Measurements from ENCODE around the gene TEX48.

TEX48 gene

DNA sequence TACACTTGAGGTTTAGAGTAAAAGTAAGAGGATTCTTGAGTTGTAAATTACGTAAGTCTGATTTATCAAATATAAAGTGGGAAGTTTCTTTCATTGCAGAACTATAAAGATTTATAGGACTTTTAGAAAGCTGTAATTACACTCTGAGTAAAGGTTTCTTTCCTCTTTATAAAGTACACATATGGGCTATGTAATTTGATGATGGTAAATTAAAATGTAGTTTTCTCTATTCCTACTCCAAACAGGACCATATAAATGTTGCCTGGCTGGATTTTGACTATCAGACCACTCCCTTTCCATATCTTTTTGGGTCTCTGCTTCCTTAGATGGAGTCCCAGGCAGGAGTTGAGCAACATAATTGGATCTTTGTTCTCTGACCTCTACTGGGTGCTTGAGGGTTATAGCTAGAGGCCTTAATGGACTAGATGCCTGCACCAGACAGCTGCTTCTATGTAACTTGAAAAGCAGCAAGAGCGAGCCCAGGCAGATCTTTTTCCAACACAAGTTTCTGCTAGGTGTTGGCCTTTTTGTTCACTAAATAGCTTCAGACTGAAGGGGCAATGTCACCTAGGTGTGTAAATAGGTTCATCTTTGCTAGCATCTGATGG lies 11.4 kb upstream of the TEX48 start:
- DNase-seq (ENCODE audit: low read depth in 2 of 2) = no peak

DNA sequence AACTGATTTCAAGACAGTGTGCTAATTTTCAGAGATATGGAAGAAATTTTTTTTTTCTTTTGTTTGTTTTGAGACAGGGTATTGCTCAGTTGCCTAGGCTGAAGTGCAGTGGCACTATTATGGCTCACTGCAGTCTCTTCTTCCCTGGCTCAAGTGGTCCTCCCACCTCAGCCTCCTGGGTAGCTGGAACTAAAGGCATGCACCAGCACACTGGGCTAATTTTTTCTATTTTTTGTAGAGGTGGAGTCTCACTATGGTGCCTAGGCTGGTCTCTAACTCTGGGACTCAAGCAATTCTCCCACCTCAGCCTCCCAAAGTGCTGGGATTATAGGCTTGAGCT lies 9.9 kb upstream of the TEX48 start:
- no peak for DNase-seq (ENCODE audit: low read depth in 2 of 2)

- peak; percentile 41 to 53 for DNase-seq (ENCODE audit: low read depth in 2 of 2)
These were observed 9.3 kb upstream of the TEX48 start for GRCh38 chr9:114691046-114691955.

GRCh38 chr9:114690308-114690707 lies 8.3 kb upstream of the TEX48 start:
- no peak for DNase-seq (ENCODE audit: low read depth in 2 of 2)

- DNase-seq (ENCODE audit: low read depth in 2 of 2) = no peak
These were observed 7.8 kb upstream of the TEX48 start for GRCh38 chr9:114689813-114690212.

GRCh38 chr9:114688909-114689610 lies 7.1 kb upstream of the TEX48 start:
- DNase-seq (ENCODE audit: low read depth in 2 of 2) = no peak

- no peak for DNase-seq (ENCODE audit: low read depth in 2 of 2)
These were observed 6.4 kb upstream of the TEX48 start for GRCh38 chr9:114688379-114688778.

DNA sequence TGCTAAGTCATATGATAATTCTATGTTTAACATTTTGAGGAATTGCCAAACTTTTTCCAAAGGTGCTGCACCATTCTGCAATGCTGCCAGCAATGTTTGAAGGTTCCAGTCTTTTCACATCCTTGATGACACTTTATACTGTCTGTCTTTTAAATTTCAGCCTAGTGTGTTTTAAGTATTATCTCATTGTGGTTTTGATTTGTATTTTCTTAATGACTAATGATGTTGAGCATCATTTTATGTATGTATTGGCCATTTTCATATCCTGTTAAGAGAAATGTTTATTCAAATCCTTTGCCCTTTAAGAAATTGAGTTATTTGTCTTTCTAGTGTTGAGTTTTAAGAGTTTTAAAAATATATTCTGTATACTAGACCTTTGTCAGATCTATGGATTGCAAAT lies 5.0 kb upstream of the TEX48 start:
- no peak for DNase-seq (ENCODE audit: low read depth in 2 of 2)

DNA sequence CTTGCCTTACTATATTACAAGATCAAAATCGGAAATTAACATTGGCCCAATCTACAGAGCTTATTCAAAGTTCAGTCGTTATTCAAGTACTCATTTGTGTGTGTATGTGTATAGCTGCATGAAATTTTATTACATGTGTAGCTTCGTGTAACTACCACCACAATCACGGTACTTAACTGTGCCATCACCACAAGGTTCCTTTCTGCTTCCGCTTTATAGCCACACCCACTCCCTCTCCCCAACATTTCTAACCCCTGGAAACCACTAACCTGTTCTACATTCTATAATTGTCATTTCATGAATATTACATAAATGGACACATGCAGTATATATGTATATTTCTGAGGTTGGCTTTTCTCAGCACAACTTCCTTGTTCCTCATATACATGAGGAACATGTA lies 4.0 kb upstream of the TEX48 start:
- DNase-seq (ENCODE audit: low read depth in 2 of 2) = no peak

DNA sequence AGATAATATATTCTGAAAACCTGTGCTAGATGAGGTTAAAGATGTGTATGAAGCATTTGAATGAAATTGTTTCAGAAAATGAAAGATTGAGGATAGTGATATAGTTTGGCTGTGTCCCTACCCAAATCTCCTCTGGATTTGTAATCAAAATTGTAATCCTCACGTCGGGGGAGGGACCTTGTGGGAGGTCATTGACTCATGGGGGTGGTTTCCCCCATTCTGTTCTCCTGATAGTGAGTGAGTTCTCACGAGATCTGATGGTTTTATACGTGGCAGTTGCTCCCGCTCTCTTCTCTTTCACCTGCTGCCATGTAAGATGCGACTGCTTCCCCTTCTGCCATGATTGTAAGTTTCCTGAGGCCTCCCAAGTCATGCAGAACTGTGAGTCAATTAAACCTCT lies 2.0 kb upstream of the TEX48 start:
- DNase-seq (ENCODE audit: low read depth in 2 of 2) = no peak

- DNase-seq (ENCODE audit: low read depth in 2 of 2) = no peak
These were observed 854 bp upstream of the TEX48 start for GRCh38 chr9:114682846-114683245.

- no peak for DNase-seq (ENCODE audit: low read depth in 2 of 2)
These were observed 1.6 kb downstream of the TEX48 start for GRCh38 chr9:114680259-114681001.

GRCh38 chr9:114678795-114679194 lies 3.2 kb downstream of the TEX48 start:
- DNase-seq (ENCODE audit: low read depth in 2 of 2) = no peak

DNA sequence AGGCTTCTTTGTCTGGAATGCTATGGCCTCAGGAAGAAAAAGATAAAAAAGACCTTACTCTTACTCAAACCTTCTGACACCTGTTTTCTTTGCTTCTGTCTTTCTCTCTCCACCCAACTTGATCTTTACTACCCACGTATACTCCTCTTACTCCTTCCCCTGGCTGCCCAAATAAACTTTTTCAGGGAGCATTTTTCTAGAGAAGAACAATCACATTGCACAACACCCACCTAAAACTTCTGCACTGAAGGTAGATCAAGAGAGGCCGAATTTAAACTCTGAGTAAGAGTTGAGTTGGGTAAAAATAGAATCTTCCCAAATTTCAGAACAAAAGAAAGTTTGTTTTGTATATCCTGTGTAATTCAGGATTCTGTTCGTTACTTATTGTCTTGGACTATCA lies 3.9 kb downstream of the TEX48 start:
- DNase-seq (ENCODE audit: low read depth in 2 of 2) = no peak

GRCh38 chr9:114677418-114677817 lies 4.6 kb downstream of the TEX48 start:
- no peak for DNase-seq (ENCODE audit: low read depth in 2 of 2)

DNA sequence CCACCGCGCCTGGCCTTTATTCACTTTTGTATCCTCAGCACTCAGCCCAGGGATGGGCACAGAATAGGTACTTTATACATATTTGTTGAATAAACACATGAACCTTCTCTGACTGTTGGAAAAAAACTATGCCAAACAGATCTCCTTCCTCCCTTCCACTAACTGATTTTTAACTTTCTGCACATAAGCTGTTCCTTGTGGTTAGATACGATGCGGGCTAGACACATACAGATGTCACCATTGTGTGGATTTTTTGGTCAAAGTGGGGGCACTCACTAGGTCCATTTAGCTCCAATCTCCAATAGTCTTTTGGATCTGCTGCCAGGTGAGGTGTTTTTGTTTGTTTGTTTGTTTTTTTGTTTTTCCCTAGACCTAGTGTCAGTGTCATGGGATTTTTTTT lies 5.1 kb downstream of the TEX48 start:
- DNase-seq (ENCODE audit: low read depth in 2 of 2) = no peak

GRCh38 chr9:114674798-114675540 lies 7.0 kb downstream of the TEX48 start:
- DNase-seq (ENCODE audit: low read depth in 2 of 2) = no peak

- no peak for DNase-seq (ENCODE audit: low read depth in 2 of 2)
These were observed 7.8 kb downstream of the TEX48 start for GRCh38 chr9:114674076-114674797.

DNA sequence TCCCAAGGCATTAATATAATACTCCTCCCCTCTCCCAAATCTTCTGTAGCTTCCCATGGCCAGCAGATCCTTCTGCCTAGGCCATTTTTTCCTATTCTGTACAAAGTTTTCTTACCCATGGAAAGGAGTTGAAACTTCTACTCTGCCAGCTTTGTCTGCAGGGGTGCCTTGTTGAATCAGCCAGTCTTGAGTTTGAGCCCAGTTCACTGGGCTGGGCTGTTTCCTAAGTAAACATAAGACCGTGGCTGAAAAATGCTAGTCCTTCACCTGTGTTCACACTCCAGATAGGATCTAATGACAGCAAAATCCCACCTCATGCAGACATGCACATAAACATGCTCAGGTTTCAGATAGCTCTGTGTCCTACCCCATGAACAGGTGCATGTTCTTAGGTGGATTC lies 10.4 kb downstream of the TEX48 start:
- no peak for DNase-seq (ENCODE audit: low read depth in 2 of 2)

GRCh38 chr9:114669961-114670360 lies 12.0 kb downstream of the TEX48 start:
- no peak for DNase-seq (ENCODE audit: low read depth in 2 of 2)

- DNase-seq (ENCODE audit: low read depth in 2 of 2) = no peak
These were observed 13.8 kb downstream of the TEX48 start for GRCh38 chr9:114668146-114668545.
